GM12891 (cell line): ENCODE measurements around the gene GRIA1.

ENCODE experiments used
- PAX5 ChIP-seq: IDR thresholded peaks from 2 replicates; pipeline ENCODE4 v1.6.1; 2011; ENCODE audit warnings: low read length, moderate library complexity, mild to moderate bottlenecking; ENCODE audit not compliant: insufficient read depth, severe bottlenecking
- POLR2A ChIP-seq: IDR thresholded peaks from 2 replicates; pipeline ENCODE4 v1.6.1; 2011; ENCODE audit warnings: low read depth, low read length, control low read depth
- POLR2AphosphoS5 ChIP-seq: IDR thresholded peaks from 2 replicates; pipeline ENCODE4 v1.6.1; 2011; ENCODE audit warnings: low read depth, low read length, control low read depth
- SPI1 ChIP-seq: IDR thresholded peaks from 2 replicates; pipeline ENCODE4 v1.6.1; 2011; ENCODE audit warnings: low read depth, low read length, control low read depth
- TAF1 ChIP-seq: IDR thresholded peaks from 2 replicates; pipeline ENCODE4 v1.6.1; 2011; ENCODE audit warnings: low read depth, low read length, control low read depth

- TF ChIP-seq POLR2AphosphoS5 = no peak
- TF ChIP-seq POLR2A = no peak
- TF ChIP-seq SPI1 = no peak
- no peak for TF ChIP-seq TAF1
- TF ChIP-seq PAX5 = no peak
Measured at GRCh38 chr5:153483482-153483881, 7.0 kb upstream of the GRIA1 start.
